Hepatocyte (in vitro differentiated cells): ENCODE measurements around the gene FMNL2.

Source experiments
- EZH2 ChIP-seq: fragments of 200-600 bp; sonication (generic); IDR thresholded peaks from 2 replicates; pipeline ENCODE4 v1.6.1; 2016; ENCODE audit warnings: antibody characterized with exemption, mild to moderate bottlenecking, borderline replicate concordance
- EZH2phosphoT487 ChIP-seq: fragments of 200-600 bp; sonication (generic); IDR thresholded peaks from one replicate; pipeline ENCODE4 v1.6.1; 2018; ENCODE audit warnings: antibody characterized with exemption, mild to moderate bottlenecking, low read depth, moderate library complexity; ENCODE audit not compliant: unreplicated experiment, severe bottlenecking
- TF ChIP-seq, protein P1 (sequence below): fragments of 200-600 bp; sonication (generic); IDR thresholded peaks from 2 replicates; pipeline ENCODE4 v1.5.1; 2016; ENCODE audit warnings: antibody characterized with exemption, mild to moderate bottlenecking; ENCODE audit not compliant: poor library complexity

DNA sequence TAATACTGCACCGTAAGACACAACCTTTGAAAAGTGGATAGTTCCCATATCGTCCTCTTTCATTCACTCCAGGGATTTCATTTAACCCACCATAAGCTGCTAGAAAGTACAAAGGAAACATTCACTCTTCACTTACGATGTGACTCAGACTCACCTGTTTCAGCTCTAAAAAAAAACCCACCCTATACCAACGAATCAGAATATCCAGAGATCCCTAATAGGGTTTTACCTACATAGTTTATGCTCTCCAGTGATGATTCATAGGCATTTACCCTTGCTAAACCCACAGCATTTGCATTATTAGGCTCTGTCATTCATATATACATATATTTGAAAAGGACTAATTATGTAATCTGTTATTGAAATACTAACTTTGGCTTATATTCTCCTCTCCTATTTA, 322.1 kb downstream of the FMNL2 start:
- TF ChIP-seq, protein P1, sequence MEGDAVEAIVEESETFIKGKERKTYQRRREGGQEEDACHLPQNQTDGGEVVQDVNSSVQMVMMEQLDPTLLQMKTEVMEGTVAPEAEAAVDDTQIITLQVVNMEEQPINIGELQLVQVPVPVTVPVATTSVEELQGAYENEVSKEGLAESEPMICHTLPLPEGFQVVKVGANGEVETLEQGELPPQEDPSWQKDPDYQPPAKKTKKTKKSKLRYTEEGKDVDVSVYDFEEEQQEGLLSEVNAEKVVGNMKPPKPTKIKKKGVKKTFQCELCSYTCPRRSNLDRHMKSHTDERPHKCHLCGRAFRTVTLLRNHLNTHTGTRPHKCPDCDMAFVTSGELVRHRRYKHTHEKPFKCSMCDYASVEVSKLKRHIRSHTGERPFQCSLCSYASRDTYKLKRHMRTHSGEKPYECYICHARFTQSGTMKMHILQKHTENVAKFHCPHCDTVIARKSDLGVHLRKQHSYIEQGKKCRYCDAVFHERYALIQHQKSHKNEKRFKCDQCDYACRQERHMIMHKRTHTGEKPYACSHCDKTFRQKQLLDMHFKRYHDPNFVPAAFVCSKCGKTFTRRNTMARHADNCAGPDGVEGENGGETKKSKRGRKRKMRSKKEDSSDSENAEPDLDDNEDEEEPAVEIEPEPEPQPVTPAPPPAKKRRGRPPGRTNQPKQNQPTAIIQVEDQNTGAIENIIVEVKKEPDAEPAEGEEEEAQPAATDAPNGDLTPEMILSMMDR, result no peak
- TF ChIP-seq EZH2 (no peak), EZH2phosphoT487 (no peak)
